ENCODE results near the gene MDN1.

- TF ChIP-seq CTCF (IDR thresholded peaks at IDR 0.05) (no peak), POLR2A (IDR thresholded peaks at IDR 0.05) (no peak)
These were observed 638 bp downstream of the MDN1 start for GRCh38 chr6:89818977-89819335.
